Activated naive CD8-positive, alpha-beta T cell treated with anti-CD3 and anti-CD28 coated beads, Interleukin-2, amount 50 U/mL, for 24 hours (primary cell): ENCODE results near the gene SEMA4A.
A peak's percentile ranks its signal among the peaks of the same experiment; 100 is the strongest.

Experiments
- ATAC-seq: fragments of 150-1000 bp; cut with Tn5 transposase; one replicate; pipeline ENCODE4 v1.10.0; 2021
- DNase-seq: peaks from one replicate; pipeline ENCODE4 v3.0.0; 2021
- H3K27ac Mint-ChIP-seq: one replicate; pipeline ENCODE4 v1.8.0; 2021; ENCODE audit warnings: mild to moderate bottlenecking, mixed read lengths
- H3K27me3 Mint-ChIP-seq: one replicate; pipeline ENCODE4 v1.8.0; 2021; ENCODE audit warnings: mixed read lengths
- H3K36me3 Mint-ChIP-seq: one replicate; pipeline ENCODE4 v1.8.0; 2021; ENCODE audit warnings: low read depth, mixed read lengths
- H3K4me1 Mint-ChIP-seq: one replicate; pipeline ENCODE4 v1.8.0; 2021; ENCODE audit warnings: mixed read lengths
- H3K4me3 Mint-ChIP-seq: one replicate; pipeline ENCODE4 v1.8.0; 2021; ENCODE audit warnings: mild to moderate bottlenecking, moderate library complexity, mixed read lengths
- H3K9me3 Mint-ChIP-seq: one replicate; pipeline ENCODE4 v1.8.0; 2021; ENCODE audit warnings: mixed read lengths

SEMA4A gene

GRCh38 chr1:156226782-156227181 lies 73.4 kb downstream of the SEMA4A start:
- H3K27ac Mint-ChIP-seq: peak overlapping the region; percentile 90
- no peak overlapping the region for H3K4me3 Mint-ChIP-seq
- no peak for DNase-seq
- peaks cover 55% of the 10 kb centered on the region for H3K4me1 Mint-ChIP-seq
- H3K36me3 Mint-ChIP-seq: peaks cover 47% of the 10 kb centered on the region
- H3K9me3 Mint-ChIP-seq: no peaks in the 10 kb centered on the region
- ATAC-seq: no peak
- no peaks in the 10 kb centered on the region for H3K27me3 Mint-ChIP-seq
